ENCODE data around the gene KPNB1. TPM values are rescaled to one million over a fixed set of nuclear protein-coding genes. Genes with fewer than 3 reads are reported as not detected.

KPNB1 gene
- total RNA-seq, 1 experiment from 2014 or later, result 742 TPM

DNA sequence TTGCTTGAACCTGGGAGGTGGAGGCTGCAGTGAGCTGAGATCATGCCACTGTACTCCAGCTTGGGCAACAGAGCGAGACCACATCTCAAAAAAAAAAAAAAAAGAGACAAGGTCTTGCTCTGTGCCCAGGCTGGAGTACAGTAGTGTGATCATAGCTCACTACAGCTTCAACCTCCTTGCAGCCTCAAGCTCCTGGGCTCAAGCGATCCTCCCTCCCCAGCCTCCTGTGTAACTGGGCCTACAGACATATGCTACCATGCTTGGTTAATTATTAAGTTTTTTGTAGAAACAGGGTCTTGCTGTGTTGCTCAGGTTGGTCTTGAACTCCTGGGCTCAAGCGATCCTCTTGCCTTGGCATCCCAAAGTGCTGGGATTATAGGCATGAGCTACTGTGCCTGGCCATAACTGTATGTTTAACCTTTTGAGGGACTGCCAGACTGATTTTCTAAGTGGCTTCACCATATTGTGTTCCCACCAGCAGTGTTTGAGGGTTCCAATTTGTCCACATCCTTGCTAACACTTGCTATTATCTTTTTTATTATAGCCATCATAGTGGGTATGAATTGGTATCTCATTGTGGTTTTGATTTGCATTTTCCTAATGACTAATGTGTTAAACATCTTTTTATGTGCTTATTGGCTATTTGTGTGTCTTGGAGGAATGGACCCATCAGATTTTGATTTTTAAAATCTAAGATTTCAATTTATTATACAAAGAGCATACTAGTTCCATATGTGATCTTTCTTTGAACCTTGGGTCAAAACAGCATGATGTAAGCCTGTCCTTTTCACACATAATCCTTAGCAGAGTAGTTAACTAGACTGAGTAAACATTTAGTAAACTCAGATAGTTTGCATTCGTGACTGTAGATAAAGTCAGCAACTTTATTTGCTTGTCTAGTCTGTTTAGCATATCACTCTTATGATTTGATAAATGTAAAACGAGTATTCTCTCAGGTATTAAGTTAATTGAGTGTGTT is 38.1 kb upstream of the KPNB1 start:
- Histone ChIP-seq H3K79me2 (ENCODE audit: insufficient read depth, low read length) (no peaks in the 10 kb centered on the region), H3K14ac (ENCODE audit: insufficient read depth, low read length) (no peak overlapping the region), H4K91ac (ENCODE audit: insufficient read length, low read depth, low read length) (no peak overlapping the region), H2BK120ac (ENCODE audit: low read depth, low read length, poor library complexity, severe bottlenecking) (no peak overlapping the region), H3K9me3 (ENCODE audit: control insufficient read depth, low read depth, low read length) (no peaks in the 10 kb centered on the region), H3K27ac (ENCODE audit: insufficient read length, low read depth, low read length) (no peak overlapping the region), H3K4me2 (ENCODE audit: insufficient read depth, insufficient read length, low read length) (no peak overlapping the region), H3K9ac (ENCODE audit: extremely low read depth, insufficient read length, low read length) (no peak overlapping the region), H4K8ac (replicated peaks; ENCODE audit: insufficient read length, low read depth, low read length) (no peak overlapping the region), H4K5ac (ENCODE audit: insufficient read length, low read depth, low read length) (no peak overlapping the region), H2AFZ (ENCODE audit: low read length) (no peak overlapping the region), H3K23me2 (ENCODE audit: insufficient read length, low read depth, low read length, poor library complexity, severe bottlenecking) (no peaks in the 10 kb centered on the region), H3K56ac (ENCODE audit: insufficient read length, low read depth, low read length) (no peak overlapping the region), H3K4ac (ENCODE audit: low read depth, low read length) (no peak overlapping the region), H2BK5ac (ENCODE audit: insufficient read length, low read length) (no peak overlapping the region), H3K27me3 (ENCODE audit: insufficient read depth, low read length) (no peaks in the 10 kb centered on the region), H2BK15ac (ENCODE audit: low read depth, low read length) (no peak overlapping the region), H3K18ac (ENCODE audit: insufficient read length, low read depth, low read length) (no peak overlapping the region), H3T11ph (ENCODE audit: low read length) (no peak overlapping the region), H3K4me1 (ENCODE audit: insufficient read depth, low read length) (no peaks in the 10 kb centered on the region), H2BK12ac (ENCODE audit: insufficient read length, low read depth, low read length) (no peak overlapping the region), H2AK5ac (ENCODE audit: insufficient read length, low read length) (no peak overlapping the region), H2BK20ac (ENCODE audit: low read depth, low read length, poor library complexity, severe bottlenecking) (no peak overlapping the region), H3K79me1 (ENCODE audit: insufficient read depth, low read depth, low read length, poor library complexity, severe bottlenecking) (no peaks in the 10 kb centered on the region), H4K20me1 (ENCODE audit: control insufficient read depth, insufficient read depth, insufficient read length) (no peaks in the 10 kb centered on the region), H3K23ac (ENCODE audit: insufficient read length, low read depth, low read length) (no peak overlapping the region)
- no peaks in the 10 kb centered on the region for H3K4me1 Mint-ChIP-seq
- no peak for DNase-seq
- H3K27ac Mint-ChIP-seq, result no peak overlapping the region
- no peaks in the 10 kb centered on the region for H3K9me3 Mint-ChIP-seq
- WGBS (ENCODE audit: extremely low coverage, insufficient read length, low lambda C conversion rate), result no CpG with 5 or more reads among the region's 5 CpGs
- H3K36me3 Mint-ChIP-seq (ENCODE audit: insufficient read depth in 1 of 3, low read depth in 3 of 3), result peaks cover 17 to 69% (median 52%) of the 10 kb centered on the region in 3 experiments; a peak in 6 of 7 replicates
- no peaks in the 10 kb centered on the region for H3K27me3 Mint-ChIP-seq (ENCODE audit: low read depth)
- H3K4me3 Mint-ChIP-seq, result no peak overlapping the region
- TF ChIP-seq, protein P1, sequence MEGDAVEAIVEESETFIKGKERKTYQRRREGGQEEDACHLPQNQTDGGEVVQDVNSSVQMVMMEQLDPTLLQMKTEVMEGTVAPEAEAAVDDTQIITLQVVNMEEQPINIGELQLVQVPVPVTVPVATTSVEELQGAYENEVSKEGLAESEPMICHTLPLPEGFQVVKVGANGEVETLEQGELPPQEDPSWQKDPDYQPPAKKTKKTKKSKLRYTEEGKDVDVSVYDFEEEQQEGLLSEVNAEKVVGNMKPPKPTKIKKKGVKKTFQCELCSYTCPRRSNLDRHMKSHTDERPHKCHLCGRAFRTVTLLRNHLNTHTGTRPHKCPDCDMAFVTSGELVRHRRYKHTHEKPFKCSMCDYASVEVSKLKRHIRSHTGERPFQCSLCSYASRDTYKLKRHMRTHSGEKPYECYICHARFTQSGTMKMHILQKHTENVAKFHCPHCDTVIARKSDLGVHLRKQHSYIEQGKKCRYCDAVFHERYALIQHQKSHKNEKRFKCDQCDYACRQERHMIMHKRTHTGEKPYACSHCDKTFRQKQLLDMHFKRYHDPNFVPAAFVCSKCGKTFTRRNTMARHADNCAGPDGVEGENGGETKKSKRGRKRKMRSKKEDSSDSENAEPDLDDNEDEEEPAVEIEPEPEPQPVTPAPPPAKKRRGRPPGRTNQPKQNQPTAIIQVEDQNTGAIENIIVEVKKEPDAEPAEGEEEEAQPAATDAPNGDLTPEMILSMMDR (conservative IDR thresholded peaks at IDR 0.05), result no peak
